Omental fat pad (tissue), 4 donors: ENCODE data around the gene BMP8B. TPM values are rescaled to one million over a fixed set of nuclear protein-coding genes. Genes with fewer than 3 reads are reported as not detected.

ENCODE experiments used
- ATAC-seq: fragments of 150-250 bp; one replicate; pipeline ENCODE4 v1.9.1; 2016; ENCODE audit warnings: mild to moderate bottlenecking, moderate library complexity; ENCODE audit not compliant: low FRiP score
- DNase-seq: peaks from one replicate; pipeline ENCODE4 v3.0.0-alpha.2; 2019; ENCODE audit warnings: low spot score
- total RNA-seq, 4 donors: library from RNA; depleted of rRNA; stranded (reverse); fragments of >200 nt; gene quantifications; one replicate each; pipeline ENCODE4 v1.1.0, GENCODE V29; 2016
- TF ChIP-seq, protein P1 (sequence below), 3 donors: fragments of 450-650 bp; IDR thresholded peaks; one replicate each; pipeline ENCODE4 v1.5.1; 2016 to 2017; ENCODE audit warnings: antibody characterized with exemption in 3 of 3, mild to moderate bottlenecking in 3 of 3, moderate library complexity in 2 of 3

Gene BMP8B
- total RNA-seq, 4 donors from 2014 or later: 0.24 to 2.0 (median 0.33) TPM

GRCh38 chr1:39755965-39756659 lies 32.6 kb downstream of the BMP8B start:
- ATAC-seq (no peak), DNase-seq (no peak)
- TF ChIP-seq, protein P1, sequence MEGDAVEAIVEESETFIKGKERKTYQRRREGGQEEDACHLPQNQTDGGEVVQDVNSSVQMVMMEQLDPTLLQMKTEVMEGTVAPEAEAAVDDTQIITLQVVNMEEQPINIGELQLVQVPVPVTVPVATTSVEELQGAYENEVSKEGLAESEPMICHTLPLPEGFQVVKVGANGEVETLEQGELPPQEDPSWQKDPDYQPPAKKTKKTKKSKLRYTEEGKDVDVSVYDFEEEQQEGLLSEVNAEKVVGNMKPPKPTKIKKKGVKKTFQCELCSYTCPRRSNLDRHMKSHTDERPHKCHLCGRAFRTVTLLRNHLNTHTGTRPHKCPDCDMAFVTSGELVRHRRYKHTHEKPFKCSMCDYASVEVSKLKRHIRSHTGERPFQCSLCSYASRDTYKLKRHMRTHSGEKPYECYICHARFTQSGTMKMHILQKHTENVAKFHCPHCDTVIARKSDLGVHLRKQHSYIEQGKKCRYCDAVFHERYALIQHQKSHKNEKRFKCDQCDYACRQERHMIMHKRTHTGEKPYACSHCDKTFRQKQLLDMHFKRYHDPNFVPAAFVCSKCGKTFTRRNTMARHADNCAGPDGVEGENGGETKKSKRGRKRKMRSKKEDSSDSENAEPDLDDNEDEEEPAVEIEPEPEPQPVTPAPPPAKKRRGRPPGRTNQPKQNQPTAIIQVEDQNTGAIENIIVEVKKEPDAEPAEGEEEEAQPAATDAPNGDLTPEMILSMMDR (IDR thresholded peaks at IDR 0.05): no peak

- no peak for ATAC-seq
- no peak for DNase-seq
- TF ChIP-seq, protein P1 (IDR thresholded peaks at IDR 0.05): no peak
These were observed 33.7 kb downstream of the BMP8B start for GRCh38 chr1:39754906-39755504.

DNA sequence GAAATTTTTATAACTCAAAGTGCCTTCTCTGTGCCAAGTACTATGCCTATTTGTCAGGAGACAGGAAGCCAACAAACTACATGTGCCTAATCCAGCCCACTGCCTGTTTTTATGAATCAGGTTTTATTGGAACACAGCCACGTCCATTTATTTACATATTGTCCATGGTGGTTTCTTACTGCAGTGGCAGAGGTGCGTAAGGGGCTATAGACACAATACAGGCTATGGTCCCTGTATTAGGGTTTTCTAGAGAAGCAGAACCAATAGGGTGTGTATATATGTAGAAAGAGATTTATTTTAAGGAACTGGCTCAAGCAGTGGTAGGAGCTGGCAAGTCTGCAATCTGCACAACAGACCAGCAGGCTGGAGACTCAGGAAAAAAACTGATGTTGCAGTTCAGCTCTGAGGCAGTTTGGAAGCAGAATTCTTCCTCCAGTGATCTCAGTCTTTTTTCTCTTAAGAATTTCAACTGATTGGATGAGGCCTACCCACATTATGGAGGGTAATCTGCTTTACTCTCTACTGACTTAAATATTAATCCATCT lies 34.6 kb downstream of the BMP8B start:
- no peak for ATAC-seq
- DNase-seq: no peak
- TF ChIP-seq, protein P1 (IDR thresholded peaks at IDR 0.05): no peak

DNA sequence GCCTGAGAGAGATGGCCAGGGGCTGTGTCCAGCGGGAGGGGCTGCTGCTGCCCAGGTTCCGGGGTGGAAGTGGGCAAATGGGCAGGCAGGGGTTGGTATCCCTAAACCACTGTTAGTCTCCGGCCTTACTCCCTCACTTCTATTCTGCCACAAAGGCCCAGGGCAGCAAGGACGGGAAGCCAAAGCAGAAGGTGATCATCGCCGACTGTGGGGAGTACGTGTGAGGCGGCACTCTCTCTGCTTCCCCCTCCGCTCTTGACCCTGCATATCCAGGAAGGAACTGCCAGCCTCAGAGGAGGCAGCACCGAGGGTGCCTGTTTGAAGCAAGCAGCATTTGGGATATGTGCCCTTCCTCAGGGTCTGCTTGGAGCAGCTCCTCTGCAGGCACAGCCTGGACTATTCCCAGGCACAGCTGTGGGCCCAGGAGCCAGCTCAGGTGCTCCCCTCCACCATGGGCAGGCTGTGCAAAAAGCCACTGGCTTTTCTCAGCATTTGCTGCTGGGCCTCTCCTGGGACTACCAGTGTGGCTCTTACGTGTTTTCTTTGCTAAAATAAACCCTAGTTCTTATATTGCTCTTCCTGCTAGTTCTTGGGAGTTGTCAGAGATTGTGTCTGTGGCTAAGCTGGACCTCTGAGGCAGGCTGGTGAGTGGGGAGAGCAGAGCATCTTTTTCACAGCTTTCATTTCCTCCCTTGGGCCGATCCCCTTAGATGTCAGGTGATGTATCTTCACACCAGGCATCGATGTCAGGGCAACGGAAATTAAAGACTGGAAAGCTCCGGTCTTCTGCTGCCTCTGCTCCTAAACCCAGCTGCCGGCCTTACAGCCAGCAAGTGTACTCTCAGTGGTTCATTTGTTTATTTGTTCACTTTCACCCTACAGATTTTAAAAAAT lies 35.3 kb downstream of the BMP8B start:
- no peak for ATAC-seq
- TF ChIP-seq, protein P1 (IDR thresholded peaks at IDR 0.05): no peak
- no peak for DNase-seq

DNA sequence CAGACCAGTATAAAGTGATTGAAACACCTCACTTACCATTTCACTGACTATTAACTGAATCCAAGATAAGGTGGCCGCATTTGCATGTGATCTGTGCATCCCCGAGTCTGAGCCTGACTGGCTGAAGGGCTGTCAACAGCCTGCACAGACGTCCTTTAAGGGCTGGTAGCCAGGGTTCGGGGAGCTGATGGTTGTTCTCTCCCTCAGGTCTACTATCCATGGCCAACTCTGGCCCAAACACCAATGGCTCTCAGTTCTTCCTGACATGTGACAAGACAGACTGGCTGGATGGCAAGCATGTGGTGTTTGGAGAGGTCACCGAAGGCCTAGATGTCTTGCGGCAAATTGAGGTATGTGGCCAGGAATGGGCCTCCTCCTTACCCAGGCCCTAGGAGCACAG lies 36.0 kb downstream of the BMP8B start:
- ATAC-seq (no peak), DNase-seq (no peak)

GRCh38 chr1:39751595-39751994 lies 37.1 kb downstream of the BMP8B start:
- DNase-seq (no peak), ATAC-seq (no peak)
- TF ChIP-seq, protein P1 (IDR thresholded peaks at IDR 0.05): no peak

More for the DNA sequence above, 36.0 kb downstream of the BMP8B start:
- TF ChIP-seq, protein P1 (IDR thresholded peaks at IDR 0.05): no peak
